K562 (cell line): ENCODE data around the gene LRRC15. TPM values are rescaled to one million over a fixed set of nuclear protein-coding genes. Genes with fewer than 3 reads are reported as not detected.
A peak's percentile ranks its signal among the peaks of the same experiment; 100 is the strongest.

Source experiments
- AFF1 ChIP-seq, 2 experiments: fragments of 450-650 bp; IDR thresholded peaks; 2 replicates each; pipeline ENCODE4 v1.6.1; 2018; ENCODE audit warnings: mild to moderate bottlenecking in 2 of 2, low read depth in 1 of 2; ENCODE audit not compliant: partially characterized antibody in 2 of 2
- ARID3B ChIP-seq: fragments of 250-450 bp; sonication (Bioruptor Pico); IDR thresholded peaks from 2 replicates; pipeline ENCODE4 v1.4.0; 2020; ENCODE audit warnings: borderline replicate concordance
- CLOCK ChIP-seq: fragments of 250-450 bp; sonication (Bioruptor Pico); IDR thresholded peaks from 2 replicates; pipeline ENCODE4 v1.4.0; 2020; ENCODE audit warnings: mild to moderate bottlenecking, moderate library complexity, borderline replicate concordance
- ESRRA ChIP-seq: fragments of 450-650 bp; IDR thresholded peaks from 2 replicates; pipeline ENCODE4 v1.6.1; 2014; ENCODE audit warnings: low read depth, mild to moderate bottlenecking, moderate library complexity, borderline replicate concordance
- FOXP1 ChIP-seq: sonication (generic); formaldehyde crosslinking; IDR thresholded peaks from 2 replicates; pipeline ENCODE4 v1.8.0; 2022; ENCODE audit warnings: mild to moderate bottlenecking, missing genetic modification reagents
- ILK ChIP-seq: fragments of 450-650 bp; IDR thresholded peaks from 2 replicates; pipeline ENCODE4 v1.6.1; 2016; ENCODE audit warnings: missing genetic modification characterization, low read depth, mild to moderate bottlenecking, missing compliant biosample characterization, moderate library complexity, borderline replicate concordance
- KDM2B ChIP-seq: fragments of 250-450 bp; sonication (Bioruptor Pico); IDR thresholded peaks from 2 replicates; pipeline ENCODE4 v1.8.0; 2021; ENCODE audit warnings: mild to moderate bottlenecking, moderate library complexity
- LARP7 ChIP-seq: fragments of 450-650 bp; IDR thresholded peaks from 2 replicates; pipeline ENCODE4 v1.6.1; 2016
- NFIC ChIP-seq: fragments of 450-650 bp; IDR thresholded peaks from 2 replicates; pipeline ENCODE4 v1.6.1; 2017; ENCODE audit warnings: mild to moderate bottlenecking, inconsistent platforms
- PHTF2 ChIP-seq: fragments of 250-450 bp; sonication (Bioruptor Pico); IDR thresholded peaks from 2 replicates; pipeline ENCODE4 v1.5.0; 2021; ENCODE audit warnings: mild to moderate bottlenecking
- POLR3A ChIP-seq: IDR thresholded peaks from 2 replicates; pipeline ENCODE4 v1.6.1; 2011; ENCODE audit warnings: borderline replicate concordance, mild to moderate bottlenecking, moderate library complexity; ENCODE audit not compliant: insufficient read length, insufficient read depth; ENCODE audit errors: extremely low read depth
- PPARD ChIP-seq: fragments of 250-450 bp; sonication (Bioruptor Pico); IDR thresholded peaks from 2 replicates; pipeline ENCODE4 v1.8.0; 2022; ENCODE audit warnings: inconsistent platforms, mild to moderate bottlenecking, moderate library complexity
- SMAD3 ChIP-seq: fragments of 450-650 bp; formaldehyde crosslinking; conservative IDR thresholded peaks from 2 replicates; pipeline ENCODE4 v1.4.0; 2020; ENCODE audit warnings: mild to moderate bottlenecking
- TCF15 ChIP-seq: fragments of 250-450 bp; sonication (Bioruptor Pico); IDR thresholded peaks from 2 replicates; pipeline ENCODE4 v1.8.0; 2022; ENCODE audit warnings: moderate library complexity, mild to moderate bottlenecking, inconsistent platforms
- USF2 ChIP-seq: sonication (generic); formaldehyde crosslinking; IDR thresholded peaks from 2 replicates; pipeline ENCODE4 v1.5.0; 2020; ENCODE audit warnings: missing genetic modification reagents
- ZC3H4 ChIP-seq: sonication (generic); formaldehyde crosslinking; IDR thresholded peaks from 2 replicates; pipeline ENCODE4 v1.9.0; 2021; ENCODE audit warnings: missing genetic modification reagents, borderline replicate concordance
- ZNF165 ChIP-seq: fragments of 250-450 bp; sonication (Bioruptor Pico); IDR thresholded peaks from 2 replicates; pipeline ENCODE4 v1.4.0; 2020; ENCODE audit warnings: borderline replicate concordance
- polyA plus RNA-seq, 8 experiments: library from polyadenylated mRNA; depleted of rRNA in 4 of 8; stranded (reverse) in 5 of 8; unstranded in 3 of 8; fragments of >200 nt; fragmentation: Nextera tagmentation in 2 of 8; fragmentation: Illumina TruSeq in 1 of 8; extraction: Ambion mirVana in 2 of 8; extraction: Trizol in 1 of 8; gene quantifications; 2 replicates each; pipeline versions ENCODE4 v1.2.1 to v1.2.3, GENCODE V29; 2011 to 2014; ENCODE audit warnings: inconsistent platforms in 1 of 8, missing spikeins in 1 of 8
- total RNA-seq, 7 experiments: library from RNA; depleted of rRNA in 6 of 7; stranded (reverse); fragments of >200 nt in 6 of 7; fragmentation: Illumina TruSeq in 2 of 7; extraction: Trizol in 2 of 7; gene quantifications; 2 replicates each; pipeline versions ENCODE4 v1.2.1 to v1.2.3, GENCODE V29; 2011 to 2021; ENCODE audit warnings: low replicate concordance in 1 of 7

Gene LRRC15
- total and polyA plus RNA-seq, 9 of the 15 experiments (the other 6 are each of a cell fraction or from before 2014, with no cell fraction given): not detected

- TF ChIP-seq POLR3A: no peak
- no peak for TF ChIP-seq ZNF165 (CRISPR knock-in tag)
- TF ChIP-seq ILK (tag): no peak
- TF ChIP-seq NFIC: peak; percentile 81
- TF ChIP-seq TCF15: no peak
- TF ChIP-seq PHTF2 (CRISPR knock-in tag): no peak
- TF ChIP-seq USF2 (CRISPR knock-in tag): no peak
- TF ChIP-seq ARID3B (CRISPR knock-in tag): no peak
- TF ChIP-seq AFF1 (IDR thresholded peaks at IDR 0.05; ENCODE audit: low read depth in 1 of 2, partially characterized antibody in 2 of 2): peak in 1 of 2 experiments; percentile 69
- no peak for TF ChIP-seq ZC3H4 (CRISPR knock-in tag)
- TF ChIP-seq CLOCK (CRISPR knock-in tag): no peak
- TF ChIP-seq KDM2B (CRISPR knock-in tag): no peak
- peak; percentile 76 for TF ChIP-seq FOXP1 (CRISPR knock-in tag)
- peak; percentile 61; the same call in 1 of the 2 replicates for TF ChIP-seq ESRRA
- no peak for TF ChIP-seq PPARD
- TF ChIP-seq LARP7: peak; percentile 6; the same call in 1 of the 2 replicates
- 0 out of 2 replicates have a peak, but pooled peaks have one; percentile 53 for TF ChIP-seq SMAD3 (CRISPR knock-in tag)
Measured at GRCh38 chr3:194323785-194324735, 45.5 kb downstream of the LRRC15 start (continued).
